Activated naive CD4-positive, alpha-beta T cell treated with anti-CD3 and anti-CD28 coated beads, Interleukin-2, amount 50 U/mL, for 24 hours (primary cell): Measurements from ENCODE around the gene MAEA.

ENCODE experiments used
- H3K27ac Mint-ChIP-seq: one replicate; pipeline ENCODE4 v1.8.0; 2021; ENCODE audit warnings: mild to moderate bottlenecking, mixed read lengths
- H3K27me3 Mint-ChIP-seq: one replicate; pipeline ENCODE4 v1.8.0; 2021; ENCODE audit warnings: mixed read lengths
- H3K36me3 Mint-ChIP-seq: one replicate; pipeline ENCODE4 v1.8.0; 2021; ENCODE audit warnings: mixed read lengths
- H3K4me1 Mint-ChIP-seq: one replicate; pipeline ENCODE4 v1.8.0; 2021; ENCODE audit warnings: mixed read lengths
- H3K4me3 Mint-ChIP-seq: one replicate; pipeline ENCODE4 v1.8.0; 2021; ENCODE audit warnings: mild to moderate bottlenecking, mixed read lengths
- H3K9me3 Mint-ChIP-seq: one replicate; pipeline ENCODE4 v1.8.0; 2021; ENCODE audit warnings: mixed read lengths

The MAEA gene

GRCh38 chr4:1300466-1301455 is 11.1 kb downstream of the MAEA start:
- H3K27me3 Mint-ChIP-seq = no peaks in the 10 kb centered on the region
- H3K27ac Mint-ChIP-seq = peak overlapping the region; percentile 65
- H3K9me3 Mint-ChIP-seq = no peaks in the 10 kb centered on the region
- H3K4me3 Mint-ChIP-seq = no peak overlapping the region
- H3K36me3 Mint-ChIP-seq = peaks cover 7% of the 10 kb centered on the region
- H3K4me1 Mint-ChIP-seq = peaks cover 64% of the 10 kb centered on the region

GRCh38 chr4:1302159-1302558 is 12.5 kb downstream of the MAEA start:
- Mint-ChIP-seq H3K36me3 (peaks cover 7% of the 10 kb centered on the region), H3K9me3 (no peaks in the 10 kb centered on the region), H3K27me3 (no peaks in the 10 kb centered on the region), H3K4me3 (no peak overlapping the region), H3K4me1 (peaks cover 69% of the 10 kb centered on the region), H3K27ac (no peak overlapping the region)

GRCh38 chr4:1305261-1305711 is 15.6 kb downstream of the MAEA start:
- Mint-ChIP-seq H3K36me3 (peaks cover 5% of the 10 kb centered on the region), H3K9me3 (no peaks in the 10 kb centered on the region), H3K27me3 (no peaks in the 10 kb centered on the region), H3K4me3 (no peak overlapping the region), H3K4me1 (peaks cover 65% of the 10 kb centered on the region), H3K27ac (no peak overlapping the region)

- H3K4me1 Mint-ChIP-seq = peaks cover 61% of the 10 kb centered on the region
- H3K4me3 Mint-ChIP-seq = peak overlapping the region; percentile 66
- peaks cover 5% of the 10 kb centered on the region for H3K36me3 Mint-ChIP-seq
- H3K9me3 Mint-ChIP-seq = no peaks in the 10 kb centered on the region
- H3K27me3 Mint-ChIP-seq = no peaks in the 10 kb centered on the region
- H3K27ac Mint-ChIP-seq = peak overlapping the region; percentile 78
These were observed 16.2 kb downstream of the MAEA start for GRCh38 chr4:1305781-1306455.

GRCh38 chr4:1307951-1308735 is 18.5 kb downstream of the MAEA start:
- H3K27me3 Mint-ChIP-seq = no peaks in the 10 kb centered on the region

GRCh38 chr4:1309261-1310010 is 19.7 kb downstream of the MAEA start:
- Mint-ChIP-seq H3K4me1 (peaks cover 61% of the 10 kb centered on the region), H3K9me3 (no peaks in the 10 kb centered on the region), H3K4me3 (peak overlapping the region; percentile 84), H3K36me3 (peaks cover 9% of the 10 kb centered on the region), H3K27me3 (no peaks in the 10 kb centered on the region), H3K27ac (peak overlapping the region; percentile 75)

More at GRCh38 chr4:1307951-1308735, 18.5 kb downstream of the MAEA start:
- Mint-ChIP-seq H3K36me3 (peaks cover 5% of the 10 kb centered on the region), H3K4me3 (peak overlapping the region; percentile 84), H3K4me1 (peaks cover 57% of the 10 kb centered on the region), H3K9me3 (no peaks in the 10 kb centered on the region), H3K27ac (no peak overlapping the region)

- peaks cover 55% of the 10 kb centered on the region for H3K4me1 Mint-ChIP-seq
- H3K9me3 Mint-ChIP-seq = no peaks in the 10 kb centered on the region
- H3K27ac Mint-ChIP-seq = no peak overlapping the region
- H3K36me3 Mint-ChIP-seq = peaks cover 8% of the 10 kb centered on the region
- H3K4me3 Mint-ChIP-seq = peak overlapping the region; percentile 70
- H3K27me3 Mint-ChIP-seq = no peaks in the 10 kb centered on the region
These were observed 20.5 kb downstream of the MAEA start for GRCh38 chr4:1310031-1310795.

GRCh38 chr4:1310796-1311631 is 21.3 kb downstream of the MAEA start:
- H3K36me3 Mint-ChIP-seq = peaks cover 8% of the 10 kb centered on the region
- H3K4me3 Mint-ChIP-seq = peak overlapping the region; percentile 67
- peaks cover 52% of the 10 kb centered on the region for H3K4me1 Mint-ChIP-seq
- H3K9me3 Mint-ChIP-seq = no peaks in the 10 kb centered on the region
- no peak overlapping the region for H3K27ac Mint-ChIP-seq
- H3K27me3 Mint-ChIP-seq = no peaks in the 10 kb centered on the region

GRCh38 chr4:1312821-1313640 is 23.3 kb downstream of the MAEA start:
- Mint-ChIP-seq H3K4me3 (no peak overlapping the region), H3K36me3 (peaks cover 8% of the 10 kb centered on the region), H3K9me3 (no peaks in the 10 kb centered on the region), H3K27ac (no peak overlapping the region), H3K27me3 (no peaks in the 10 kb centered on the region), H3K4me1 (peaks cover 40% of the 10 kb centered on the region)

GRCh38 chr4:1315306-1315705 is 25.6 kb downstream of the MAEA start:
- Mint-ChIP-seq H3K9me3 (no peaks in the 10 kb centered on the region), H3K4me1 (peaks cover 27% of the 10 kb centered on the region), H3K27ac (no peak overlapping the region), H3K36me3 (peaks cover 11% of the 10 kb centered on the region), H3K27me3 (no peaks in the 10 kb centered on the region), H3K4me3 (no peak overlapping the region)

- peaks cover 11% of the 10 kb centered on the region for H3K36me3 Mint-ChIP-seq
- no peaks in the 10 kb centered on the region for H3K9me3 Mint-ChIP-seq
- H3K27ac Mint-ChIP-seq = peak overlapping the region; percentile 80
- no peaks in the 10 kb centered on the region for H3K27me3 Mint-ChIP-seq
- H3K4me1 Mint-ChIP-seq = peaks cover 24% of the 10 kb centered on the region
- H3K4me3 Mint-ChIP-seq = no peak overlapping the region
These were observed 26.3 kb downstream of the MAEA start for GRCh38 chr4:1315836-1316536.

GRCh38 chr4:1316537-1317168 is 27.0 kb downstream of the MAEA start:
- Mint-ChIP-seq H3K4me3 (no peak overlapping the region), H3K27ac (no peak overlapping the region)

More at GRCh38 chr4:1316537-1317168, 27.0 kb downstream of the MAEA start:
- peaks cover 11% of the 10 kb centered on the region for H3K36me3 Mint-ChIP-seq
- peaks cover 23% of the 10 kb centered on the region for H3K4me1 Mint-ChIP-seq
- no peaks in the 10 kb centered on the region for H3K27me3 Mint-ChIP-seq
- no peaks in the 10 kb centered on the region for H3K9me3 Mint-ChIP-seq
